Right cardiac atrium (tissue), 5 donors: Measurements from ENCODE around the gene PROS1. TPM values are rescaled to one million over a fixed set of nuclear protein-coding genes. Genes with fewer than 3 reads are reported as not detected.

ENCODE experiments used
- ATAC-seq, 2 donors: fragments of 200-7000 bp; cut with Tn5 transposase; one replicate each; pipeline versions ENCODE4 v1.8.0 to v1.9.1; 2020; ENCODE audit warnings: moderate library complexity in 2 of 2, mild to moderate bottlenecking in 1 of 2
- DNase-seq, 3 donors: peaks; one replicate each; pipeline ENCODE4 v3.0.0-alpha.2; 2020
- H3K27ac ChIP-seq: one replicate; pipeline ENCODE4 v1.5.1; 2013; ENCODE audit warnings: mild to moderate bottlenecking, low read length, control low read depth, moderate library complexity
- H3K27me3 ChIP-seq: one replicate; pipeline ENCODE4 v1.6.1; 2013; ENCODE audit not compliant: control insufficient read depth, insufficient read depth
- H3K4me1 ChIP-seq: one replicate; pipeline ENCODE4 v1.6.1; 2013; ENCODE audit warnings: low read length; ENCODE audit not compliant: control insufficient read depth, insufficient read depth
- H3K4me3 ChIP-seq: one replicate; pipeline ENCODE4 v1.5.1; 2013; ENCODE audit warnings: low read length, control low read depth
- H3K9me3 ChIP-seq: one replicate; pipeline ENCODE4 v1.6.1; 2013; ENCODE audit warnings: low read length; ENCODE audit not compliant: control insufficient read depth
- WGBS: extraction: QIAGEN DNeasy Blood & Tissue Kit; methylation state at CpG from one replicate; pipeline ENCODE4 v1.1.7; 2013; 5-methylcytosine and 5-hydroxymethylcytosine counted together
- intact Hi-C, 4 donors: fragments of 100-400 bp; cut with DNase I; formaldehyde crosslinking; loops; one replicate each; pipeline versions ENCODE4 v1.11.0 to v1.14.0; 2022 to 2023
- polyA plus RNA-seq: library from polyadenylated mRNA; stranded (reverse); fragments of 200-250 nt; gene quantifications from one replicate; pipeline ENCODE4 v1.2.3, GENCODE V29; 2013
- total RNA-seq, 4 donors: library from RNA; stranded (reverse); fragmentation: NEBNext Ultra II Directional; extraction: Animal tissue kit (Norgen Biotek cat#: 25700); gene quantifications; one replicate each; pipeline ENCODE4 v1.2.1, GENCODE V29; 2021
- donor health status: healthy with polysubstance abuse.
- donor health status: DM: no; HTN: yes; CAD: no.
- donor health status: DM: no; HTN: no; CAD: no.
- donor health status: DM: no; HTN: yes; CAD: no; lungs with severe emphysema.
- donor health status: DM: yes; HTN: yes; CAD: no.

Gene PROS1
- total and polyA plus RNA-seq, 5 donors = 48.3 to 89.7 (median 76.4) TPM

DNA sequence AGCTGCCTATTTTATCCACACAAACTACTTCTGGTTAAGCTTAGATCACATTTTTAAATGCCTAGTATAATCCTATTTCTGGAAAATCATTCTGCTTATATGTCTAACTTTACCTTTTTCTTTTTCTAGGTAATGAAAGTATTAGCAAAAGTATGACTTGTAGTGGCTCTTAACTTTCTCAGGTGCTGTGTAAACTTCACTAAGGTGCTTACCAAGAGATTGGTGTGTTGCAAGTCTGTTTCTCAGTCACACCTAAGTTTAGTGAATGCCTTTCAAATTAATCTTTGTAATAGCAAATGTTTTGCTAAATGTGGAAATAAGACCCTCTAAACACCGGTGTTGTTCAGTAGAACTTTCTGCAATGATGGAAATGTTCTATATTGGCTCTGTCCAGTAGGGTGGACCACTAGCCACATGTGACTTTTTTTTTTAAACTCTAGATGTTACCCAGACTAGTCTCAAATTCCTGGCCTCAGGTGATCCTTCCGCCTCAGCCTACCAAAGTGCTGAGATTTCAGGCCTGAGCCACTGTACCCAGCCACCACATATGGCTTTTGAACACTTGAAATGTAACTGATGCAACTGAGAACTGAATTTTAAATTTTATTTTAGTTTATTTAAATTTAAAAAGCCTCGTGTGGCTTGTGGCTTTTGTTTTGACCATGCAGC is 28.3 kb upstream of the PROS1 start:
- ATAC-seq (no peak), DNase-seq (no peak)
- 90% methylated on average over 3 of the region's 3 CpGs for WGBS
- no peaks in the 10 kb centered on the region for H3K4me1 ChIP-seq
- no peaks in the 10 kb centered on the region for H3K27me3 ChIP-seq
- H3K9me3 ChIP-seq = no peaks in the 10 kb centered on the region
- intact Hi-C loops = loop anchor here in 2 of 4 donors (10.0 kb wide), 1 partner anchor 63 kb away; the partner anchor contains the start of genes DHFR2 (in 2 of the 2) and NSUN3 (in 2 of the 2)
- no peak overlapping the region for H3K4me3 ChIP-seq
- no peak overlapping the region for H3K27ac ChIP-seq

DNA sequence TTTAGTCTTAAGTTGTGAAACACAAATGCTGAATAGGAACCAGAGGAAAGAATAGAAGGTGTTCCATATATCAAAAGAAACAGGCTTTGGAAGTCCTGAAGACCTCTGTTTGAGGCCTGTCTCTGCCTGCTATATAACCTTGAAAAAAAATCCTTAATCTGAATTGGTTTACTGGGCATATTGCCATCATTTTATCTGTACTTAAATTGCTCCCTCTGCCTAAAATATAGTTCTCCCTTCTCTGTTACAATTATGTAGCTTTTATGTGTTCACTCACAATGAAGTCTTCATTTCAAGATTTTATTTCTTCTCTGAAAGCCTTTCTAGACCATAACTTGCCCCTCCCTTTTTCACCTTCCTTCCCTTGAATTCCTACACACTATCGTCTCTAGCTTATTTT is 27.5 kb upstream of the PROS1 start:
- Histone ChIP-seq H3K27ac (no peak overlapping the region), H3K4me3 (no peak overlapping the region), H3K4me1 (no peaks in the 10 kb centered on the region), H3K9me3 (no peaks in the 10 kb centered on the region), H3K27me3 (no peaks in the 10 kb centered on the region)
- intact Hi-C loops = loop anchor here in 2 of 4 donors (10.0 kb wide), 1 partner anchor 64 kb away; the partner anchor contains the start of genes DHFR2 (in 2 of the 2) and NSUN3 (in 2 of the 2)
- ATAC-seq (no peak), DNase-seq (no peak)
- 35% methylated on average over 1 of the region's 1 CpG for WGBS

DNA sequence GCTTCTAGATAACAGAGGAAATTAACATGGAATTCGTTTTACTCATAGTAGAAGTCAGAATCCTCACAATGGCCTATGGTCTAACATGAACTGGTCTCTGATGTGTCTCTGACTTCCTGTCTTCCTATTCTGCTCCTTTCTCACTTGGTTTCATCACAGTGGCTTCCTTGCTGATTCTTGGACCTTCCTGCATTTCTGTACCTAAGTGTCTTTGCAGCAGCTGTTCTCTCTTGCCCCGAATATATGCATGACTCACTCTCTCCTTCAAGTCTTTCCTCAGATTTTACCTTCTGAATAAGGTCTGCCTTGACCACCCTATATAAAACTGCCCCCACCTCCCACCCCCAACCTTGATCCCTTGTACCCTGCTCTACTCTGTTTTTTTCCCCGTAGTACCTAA is 20.4 kb upstream of the PROS1 start:
- intact Hi-C loops = no loop called here
- Histone ChIP-seq H3K27me3 (no peaks in the 10 kb centered on the region), H3K4me3 (no peak overlapping the region), H3K9me3 (no peaks in the 10 kb centered on the region), H3K27ac (no peak overlapping the region), H3K4me1 (peaks cover 2% of the 10 kb centered on the region)
- ATAC-seq (no peak), DNase-seq (no peak)
- 84% methylated on average over 3 of the region's 3 CpGs for WGBS

GRCh38 chr3:93992207-93992606 is 18.5 kb upstream of the PROS1 start:
- intact Hi-C loops = no loop called here
- DNase-seq (no peak), ATAC-seq (no peak)
- Histone ChIP-seq H3K4me3 (no peak overlapping the region), H3K27me3 (no peaks in the 10 kb centered on the region), H3K27ac (no peak overlapping the region), H3K9me3 (no peaks in the 10 kb centered on the region), H3K4me1 (peaks cover 2% of the 10 kb centered on the region)
- 84% methylated on average over 3 of the region's 3 CpGs for WGBS

DNA sequence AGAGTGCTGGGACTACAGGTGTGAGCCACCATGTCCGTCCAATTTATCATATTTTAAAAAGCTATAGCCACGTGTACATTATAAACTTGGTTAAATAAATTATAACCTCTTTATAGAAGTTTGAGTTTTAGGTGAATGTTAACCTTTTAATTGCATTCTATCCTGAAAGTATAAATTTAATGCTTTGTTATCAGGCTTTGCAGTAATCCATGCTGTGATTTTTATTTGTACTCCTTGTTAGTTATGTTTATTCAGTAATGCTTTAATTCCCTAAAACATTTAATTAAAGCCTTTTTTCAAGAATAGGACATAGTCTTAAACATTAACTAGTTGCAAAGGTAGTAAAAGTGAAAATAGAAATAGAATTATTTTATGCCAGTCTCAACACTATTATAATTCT is 17.9 kb upstream of the PROS1 start:
- DNase-seq (no peak), ATAC-seq (no peak)
- Histone ChIP-seq H3K4me3 (no peak overlapping the region), H3K27ac (no peak overlapping the region), H3K4me1 (peaks cover 2% of the 10 kb centered on the region), H3K27me3 (no peaks in the 10 kb centered on the region), H3K9me3 (no peaks in the 10 kb centered on the region)
- WGBS = 92% methylated on average over 2 of the region's 2 CpGs
- intact Hi-C loops = no loop called here

DNA sequence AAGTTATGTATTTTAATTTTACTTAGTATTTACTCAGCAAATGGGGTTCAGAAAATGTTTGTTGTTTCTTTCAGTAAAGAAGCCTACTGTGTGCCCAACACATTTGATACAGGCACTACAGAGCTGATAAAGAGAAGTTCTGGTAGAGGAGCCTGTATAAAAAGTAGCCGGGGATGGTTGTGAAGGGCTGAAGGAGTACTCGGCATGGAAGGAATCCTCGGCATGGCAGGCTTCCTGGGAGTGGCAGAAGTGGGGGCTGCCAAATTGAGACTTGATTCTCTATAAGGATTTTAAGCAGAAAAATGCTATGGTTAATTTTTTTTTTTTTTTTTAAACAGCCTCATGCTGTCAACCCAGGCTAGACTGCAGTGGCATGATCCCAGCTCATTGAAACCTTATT is 15.5 kb upstream of the PROS1 start:
- ATAC-seq (no peak), DNase-seq (no peak)
- intact Hi-C loops = no loop called here
- Histone ChIP-seq H3K4me1 (peaks cover 2% of the 10 kb centered on the region), H3K9me3 (no peaks in the 10 kb centered on the region), H3K27me3 (no peaks in the 10 kb centered on the region), H3K27ac (no peak overlapping the region), H3K4me3 (no peak overlapping the region)
- WGBS = 61% methylated on average over 3 of the region's 3 CpGs

- DNase-seq = no peak
- H3K27me3 ChIP-seq = no peaks in the 10 kb centered on the region
- H3K9me3 ChIP-seq = no peaks in the 10 kb centered on the region
- no peak for ATAC-seq
- no peaks in the 10 kb centered on the region for H3K4me1 ChIP-seq
- intact Hi-C loops = no loop called here
- H3K4me3 ChIP-seq = no peak overlapping the region
- no peak overlapping the region for H3K27ac ChIP-seq
- 93% methylated on average over 9 of the region's 9 CpGs for WGBS
Measured at GRCh38 chr3:93988764-93989163, 15.1 kb upstream of the PROS1 start.

DNA sequence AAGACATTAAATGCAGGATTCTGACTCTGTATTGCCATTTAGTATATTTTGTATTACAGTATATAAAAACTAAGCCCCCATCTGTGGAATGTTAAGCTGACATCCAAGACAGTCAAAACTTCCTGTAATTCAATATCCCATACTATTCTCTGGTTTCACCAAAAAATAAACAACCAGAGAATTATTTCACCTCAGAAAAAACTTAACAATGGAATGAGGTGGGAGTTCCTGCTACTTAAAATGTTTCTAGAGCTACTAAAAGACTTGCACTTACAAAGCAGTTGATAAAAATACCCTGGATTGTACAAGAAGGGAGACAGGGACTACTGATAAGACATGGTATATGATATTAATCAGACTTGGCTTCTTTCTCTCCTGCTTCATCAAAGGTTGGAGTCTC is 14.6 kb upstream of the PROS1 start:
- ATAC-seq (no peak), DNase-seq (no peak)
- intact Hi-C loops = no loop called here
- H3K9me3 ChIP-seq = no peaks in the 10 kb centered on the region
- H3K27me3 ChIP-seq = no peaks in the 10 kb centered on the region
- no peaks in the 10 kb centered on the region for H3K4me1 ChIP-seq
- H3K4me3 ChIP-seq = no peak overlapping the region
- H3K27ac ChIP-seq = no peak overlapping the region

DNA sequence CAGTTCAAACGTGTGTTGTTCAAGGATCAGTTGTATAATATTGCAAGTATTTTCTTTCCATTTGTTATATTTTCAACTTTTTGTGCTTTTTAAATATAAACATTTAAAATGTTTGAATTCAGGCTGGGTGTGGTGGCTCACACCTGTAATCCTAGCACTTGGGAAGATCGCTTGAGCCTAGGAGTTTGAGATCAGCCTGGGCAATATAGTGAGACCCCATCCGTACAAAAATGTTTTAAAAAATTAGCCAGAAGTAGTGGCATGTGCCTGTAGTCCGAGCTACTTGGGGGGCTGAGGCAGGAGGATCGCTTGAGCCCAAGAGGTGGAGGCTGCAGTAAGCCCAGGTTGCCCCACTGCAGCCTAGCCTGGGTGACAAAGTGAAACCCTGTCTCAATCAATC is 10.9 kb upstream of the PROS1 start:
- H3K4me3 ChIP-seq = no peak overlapping the region
- H3K4me1 ChIP-seq = no peaks in the 10 kb centered on the region
- ATAC-seq (no peak), DNase-seq (no peak)
- intact Hi-C loops = no loop called here
- no peaks in the 10 kb centered on the region for H3K27me3 ChIP-seq
- no peaks in the 10 kb centered on the region for H3K9me3 ChIP-seq
- 93% methylated on average over 5 of the region's 5 CpGs for WGBS
- no peak overlapping the region for H3K27ac ChIP-seq

GRCh38 chr3:93983408-93983807 is 9.7 kb upstream of the PROS1 start:
- Histone ChIP-seq H3K4me3 (no peak overlapping the region), H3K9me3 (no peaks in the 10 kb centered on the region), H3K27me3 (no peaks in the 10 kb centered on the region), H3K4me1 (no peaks in the 10 kb centered on the region), H3K27ac (no peak overlapping the region)
- intact Hi-C loops = no loop called here
- WGBS = 97% methylated on average over 3 of the region's 3 CpGs
- ATAC-seq = no peak
- DNase-seq = no peak

GRCh38 chr3:93981649-93982048 is 8.0 kb upstream of the PROS1 start:
- Histone ChIP-seq H3K27ac (no peak overlapping the region), H3K9me3 (no peaks in the 10 kb centered on the region), H3K4me1 (no peaks in the 10 kb centered on the region), H3K4me3 (no peak overlapping the region), H3K27me3 (no peaks in the 10 kb centered on the region)
- peak in 1 of 3 donors; percentile 41 for DNase-seq
- ATAC-seq = no peak
- WGBS = 96% methylated on average over 13 of the region's 13 CpGs
- intact Hi-C loops = no loop called here
